C4-2B (cell line): ENCODE data around the gene IRAK3.

Experiments used
- H3K27ac ChIP-seq: fragments of 450-650 bp; 2 replicates; pipeline ENCODE4 v1.5.1; 2017
- CTCF ChIP-seq: fragments of 450-650 bp; conservative IDR thresholded peaks from 2 replicates; pipeline ENCODE4 v1.5.1; 2017; ENCODE audit warnings: mild to moderate bottlenecking
- ZFX ChIP-seq: fragments of 450-650 bp; IDR thresholded peaks from 2 replicates; pipeline ENCODE4 v1.6.1; 2017

IRAK3 gene

GRCh38 chr12:66189889-66190288, 875 bp downstream of the IRAK3 start:
- TF ChIP-seq CTCF (no peak), ZFX (no peak)
- no peak overlapping the region for H3K27ac ChIP-seq

GRCh38 chr12:66190519-66191370, 1.7 kb downstream of the IRAK3 start:
- H3K27ac ChIP-seq: no peak overlapping the region
- no peak for TF ChIP-seq CTCF
- no peak for TF ChIP-seq ZFX

GRCh38 chr12:66191547-66192126, 2.6 kb downstream of the IRAK3 start:
- TF ChIP-seq ZFX: no peak
- no peak for TF ChIP-seq CTCF
- H3K27ac ChIP-seq: no peak overlapping the region

- H3K27ac ChIP-seq: no peak overlapping the region
- TF ChIP-seq CTCF: no peak
These were observed 5.1 kb downstream of the IRAK3 start for GRCh38 chr12:66194122-66194521.

GRCh38 chr12:66195242-66195641, 6.2 kb downstream of the IRAK3 start:
- TF ChIP-seq CTCF (no peak), ZFX (no peak)

GRCh38 chr12:66196806-66197205, 7.8 kb downstream of the IRAK3 start:
- no peak for TF ChIP-seq CTCF
- no peak for TF ChIP-seq ZFX
- no peak overlapping the region for H3K27ac ChIP-seq

More at GRCh38 chr12:66195242-66195641, 6.2 kb downstream of the IRAK3 start:
- H3K27ac ChIP-seq: no peak overlapping the region

GRCh38 chr12:66197495-66197921, 8.5 kb downstream of the IRAK3 start:
- TF ChIP-seq CTCF (no peak), ZFX (no peak)
- H3K27ac ChIP-seq: no peak overlapping the region
